HCEC 1CT (cell line): Measurements from ENCODE around the gene SERPINB6.
"Not testable (repeated sequence)": the region's sequence is repeated elsewhere in the genome, so short reads cannot be mapped to it uniquely, and the experiment has no call there.

Experiments used
- DNase-seq: peaks from one replicate; pipeline ENCODE4 v3.0.0-alpha.2; 2017

SERPINB6 gene

GRCh38 chr6:2976060-2976459 lies 4.7 kb upstream of the SERPINB6 start:
- DNase-seq = no peak

GRCh38 chr6:2973676-2974075 lies 2.3 kb upstream of the SERPINB6 start:
- DNase-seq = no peak

DNA sequence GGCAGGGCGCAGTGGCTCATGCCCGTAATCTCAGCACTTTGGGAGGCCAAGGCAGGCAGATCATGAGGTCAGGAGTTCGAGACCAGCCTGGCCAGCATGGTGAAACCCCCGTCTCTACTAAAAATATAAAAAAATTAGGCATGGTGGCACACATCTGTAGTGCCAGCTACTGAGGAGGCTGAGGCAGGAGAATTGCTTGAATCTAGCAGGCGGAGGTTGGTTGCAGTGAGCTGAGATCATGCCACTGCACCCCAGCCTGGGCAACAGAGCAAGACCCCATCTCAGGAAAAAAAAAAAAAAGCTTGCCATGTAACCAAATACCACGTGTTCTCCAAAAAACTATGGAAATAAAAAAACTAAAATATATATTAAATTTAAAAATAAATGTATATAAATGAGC lies 1.8 kb upstream of the SERPINB6 start:
- DNase-seq = not testable (repeated sequence)

GRCh38 chr6:2972685-2973084 lies 1.3 kb upstream of the SERPINB6 start:
- DNase-seq = not testable (repeated sequence)

- DNase-seq = not testable (repeated sequence)
Measured at GRCh38 chr6:2972219-2972487, 786 bp upstream of the SERPINB6 start.

GRCh38 chr6:2970753-2971419 lies 481 bp downstream of the SERPINB6 start:
- peak; percentile 27 for DNase-seq

- no peak for DNase-seq
Measured at GRCh38 chr6:2970034-2970685, 1.2 kb downstream of the SERPINB6 start.

DNA sequence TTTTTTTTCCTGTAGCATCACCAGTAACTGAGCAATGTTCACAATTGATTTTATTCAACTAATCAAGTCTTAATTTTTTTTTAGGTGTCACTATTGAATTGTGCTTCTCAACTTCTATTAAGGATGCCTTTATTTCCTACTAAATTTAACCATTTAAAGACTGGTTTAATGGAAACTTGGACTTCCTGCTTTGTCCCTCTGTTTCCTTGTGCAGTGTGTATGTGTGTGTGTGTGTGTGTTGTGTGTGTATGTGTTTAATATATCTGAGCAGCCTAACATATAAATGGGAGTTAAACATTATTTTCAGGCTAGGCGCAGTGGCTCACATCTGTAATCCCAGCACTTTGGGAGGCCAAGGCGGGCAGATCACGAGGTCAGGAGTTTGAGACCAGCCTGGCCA lies 1.8 kb downstream of the SERPINB6 start:
- DNase-seq = no peak

DNA sequence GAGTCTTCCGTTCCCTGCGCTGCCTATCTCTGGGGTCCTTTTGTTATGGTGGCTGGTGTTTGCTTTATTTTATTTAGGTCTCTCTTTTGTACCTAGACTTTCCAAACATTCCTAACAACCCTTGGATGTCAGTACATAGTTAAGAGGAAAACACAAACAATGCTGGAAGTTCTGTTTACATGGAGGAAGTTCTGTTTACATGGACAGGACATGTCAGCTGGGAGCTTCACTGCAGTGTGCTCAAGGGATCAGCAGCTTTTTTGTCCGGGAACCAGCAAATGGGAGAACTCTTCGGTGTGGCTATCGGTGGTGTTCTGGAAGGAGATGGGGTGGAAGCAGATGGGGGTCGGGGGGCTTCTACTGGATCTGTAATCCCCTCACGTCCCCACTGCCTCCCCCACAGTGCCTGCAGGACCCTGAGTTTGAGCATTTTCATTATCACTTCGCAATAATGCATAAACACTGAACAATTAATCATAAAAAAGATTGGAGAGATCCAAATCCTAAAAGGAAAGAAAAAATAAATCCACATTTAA lies 2.7 kb downstream of the SERPINB6 start:
- no peak for DNase-seq

DNA sequence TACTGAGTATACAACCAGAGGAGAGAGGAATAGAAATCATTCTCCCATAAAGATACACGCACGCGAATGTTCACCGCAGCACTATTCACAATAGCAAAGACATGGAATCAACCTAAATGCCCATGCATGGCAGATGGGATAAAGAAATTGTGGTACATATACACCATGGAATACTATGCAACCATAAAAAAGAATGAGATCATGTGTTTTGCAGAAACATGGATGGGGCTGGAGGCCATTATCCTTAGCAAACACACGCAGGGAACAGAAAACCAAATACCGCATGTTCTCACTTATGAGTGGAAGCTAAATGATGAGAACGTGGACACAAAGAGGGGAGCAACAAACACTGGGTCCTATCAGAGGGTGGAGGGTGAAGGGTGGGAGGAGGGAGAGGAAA lies 3.4 kb downstream of the SERPINB6 start:
- DNase-seq = no peak

DNA sequence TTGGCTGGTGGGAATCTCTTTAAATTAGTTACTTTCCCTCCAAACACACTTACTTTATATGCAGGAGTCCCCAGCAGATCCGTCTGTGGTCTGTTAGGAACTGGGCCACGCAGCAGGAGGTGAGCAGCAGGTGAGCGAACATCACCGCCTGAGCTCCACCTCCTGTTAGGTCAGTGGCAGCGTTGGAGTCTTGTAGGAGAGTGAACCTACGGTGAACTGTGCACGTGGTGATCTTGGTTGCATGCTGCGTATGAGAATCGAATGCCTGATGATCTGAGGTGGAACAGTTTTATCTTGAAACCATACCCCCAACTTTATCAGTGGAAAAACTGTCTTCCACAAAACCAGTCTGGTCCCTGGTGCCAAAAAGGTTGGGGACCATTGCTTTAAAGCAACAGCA lies 5.0 kb downstream of the SERPINB6 start:
- DNase-seq = no peak

GRCh38 chr6:2964793-2965505 lies 6.4 kb downstream of the SERPINB6 start:
- DNase-seq = no peak

DNA sequence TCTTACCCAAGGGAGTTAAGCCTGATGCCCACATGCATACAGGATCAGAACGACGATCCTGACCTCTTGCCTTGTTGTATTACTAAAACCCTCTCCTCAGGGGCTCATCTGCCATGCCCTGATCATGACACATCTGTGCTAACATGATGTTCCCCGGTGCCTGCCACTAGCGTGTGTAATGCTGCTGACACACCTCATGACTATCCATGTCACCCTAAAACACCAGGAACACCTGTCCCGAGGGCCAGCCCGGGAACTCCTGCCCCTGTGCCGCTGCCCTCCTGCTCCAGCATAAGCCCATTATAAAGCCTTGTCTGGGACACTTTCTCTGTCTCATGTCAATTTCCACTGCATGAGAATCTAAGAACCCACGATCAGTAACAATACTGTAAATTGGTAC lies 7.6 kb downstream of the SERPINB6 start:
- no peak for DNase-seq

DNA sequence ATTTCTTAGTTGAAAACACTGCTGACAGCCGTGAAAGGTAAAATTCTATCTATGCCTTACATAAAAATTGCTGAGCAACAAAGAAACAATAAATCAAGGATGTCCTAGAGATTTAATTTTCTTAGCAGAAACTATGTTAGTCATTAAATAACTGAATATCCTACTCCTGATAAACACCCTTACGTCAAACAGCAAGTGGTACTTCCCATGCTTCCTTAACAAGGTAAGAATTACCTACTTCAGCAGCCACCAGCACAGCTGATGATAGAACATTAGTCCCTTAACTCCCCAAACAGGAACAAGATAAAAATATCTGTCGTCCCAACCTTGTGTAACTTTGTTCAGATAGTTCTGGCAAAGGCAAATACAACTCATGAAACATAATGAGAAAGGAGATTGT lies 8.7 kb downstream of the SERPINB6 start:
- no peak for DNase-seq

GRCh38 chr6:2962004-2962403 lies 9.4 kb downstream of the SERPINB6 start:
- DNase-seq = no peak

DNA sequence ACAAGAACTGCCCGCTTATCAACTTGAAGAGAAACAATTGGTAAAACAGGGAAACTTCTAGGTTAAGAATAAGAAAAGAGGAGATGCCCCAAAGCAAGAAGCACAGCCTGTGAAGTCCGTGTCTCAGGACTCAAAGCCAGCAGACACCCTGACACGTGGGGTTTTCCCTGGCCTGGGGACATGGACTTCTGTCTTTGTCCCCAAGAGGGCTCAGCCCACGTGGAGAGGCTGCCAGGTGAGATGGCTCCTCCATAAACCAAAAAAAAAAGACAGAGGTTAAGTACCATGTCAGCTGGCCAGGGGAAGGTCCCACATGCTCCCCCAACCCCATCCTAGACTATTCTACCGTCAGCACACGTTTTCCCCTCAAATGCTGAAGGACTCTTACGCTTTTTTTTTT lies 9.9 kb downstream of the SERPINB6 start:
- no peak for DNase-seq

- DNase-seq = no peak
Measured at GRCh38 chr6:2960935-2961334, 10.4 kb downstream of the SERPINB6 start.

GRCh38 chr6:2959909-2960719 lies 11.3 kb downstream of the SERPINB6 start:
- DNase-seq = peak; percentile 71

DNA sequence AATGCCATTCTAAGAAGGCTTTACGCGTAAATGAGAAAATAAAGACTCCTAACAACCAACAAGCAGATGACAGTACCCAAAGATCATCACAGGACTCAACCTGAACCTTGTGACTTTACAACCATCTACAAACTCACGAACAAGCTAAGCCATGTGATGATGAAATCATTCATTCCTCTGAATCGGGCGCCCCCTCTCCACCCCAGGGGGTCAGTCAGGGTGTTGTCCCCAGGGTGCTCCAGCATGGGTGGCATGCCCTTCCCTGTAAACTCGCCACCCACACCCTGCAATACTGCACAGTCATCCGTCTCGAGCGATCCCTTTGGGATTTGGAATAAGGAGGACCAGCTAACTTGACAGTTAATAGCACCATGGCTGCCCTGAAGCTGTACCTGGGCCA lies 12.6 kb downstream of the SERPINB6 start:
- DNase-seq = no peak

GRCh38 chr6:2958331-2958711 lies 13.0 kb downstream of the SERPINB6 start:
- no peak for DNase-seq

GRCh38 chr6:2957696-2958330 lies 13.6 kb downstream of the SERPINB6 start:
- DNase-seq = no peak

GRCh38 chr6:2956930-2957685 lies 14.3 kb downstream of the SERPINB6 start:
- no peak for DNase-seq
